GM21786 (cell line): ENCODE data around the gene SYNGR1.

Source experiments
- ATAC-seq: cut with Tn5 transposase; IDR thresholded peaks from one replicate; pipeline ENCODE4 v1.9.1; 2021; ENCODE audit not compliant: unreplicated experiment

SYNGR1 gene

DNA sequence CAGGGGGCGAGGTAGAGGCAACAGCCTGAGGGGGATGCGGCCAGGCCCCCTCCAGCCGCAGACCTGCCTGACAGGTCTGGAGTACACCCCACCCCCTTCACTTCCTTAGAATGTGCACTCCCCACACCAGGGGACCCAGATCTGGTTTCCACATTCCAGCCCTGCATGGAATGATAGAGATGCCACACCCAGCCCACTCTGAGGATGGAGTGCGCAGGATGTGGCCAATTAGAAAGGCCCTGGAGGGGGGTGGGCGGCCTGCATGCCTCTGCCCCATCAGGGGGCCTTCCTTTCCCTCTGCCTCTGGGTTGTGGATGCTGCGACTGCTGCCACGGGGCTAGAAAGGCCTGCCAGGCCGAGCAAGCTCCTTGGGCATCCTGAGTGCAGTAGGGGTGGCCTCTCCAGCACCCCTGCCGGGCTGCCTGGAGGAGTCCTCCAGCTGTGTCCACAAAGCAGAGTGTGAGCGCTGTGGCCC is 78.8 kb downstream of the SYNGR1 start:
- ATAC-seq = no peak

DNA sequence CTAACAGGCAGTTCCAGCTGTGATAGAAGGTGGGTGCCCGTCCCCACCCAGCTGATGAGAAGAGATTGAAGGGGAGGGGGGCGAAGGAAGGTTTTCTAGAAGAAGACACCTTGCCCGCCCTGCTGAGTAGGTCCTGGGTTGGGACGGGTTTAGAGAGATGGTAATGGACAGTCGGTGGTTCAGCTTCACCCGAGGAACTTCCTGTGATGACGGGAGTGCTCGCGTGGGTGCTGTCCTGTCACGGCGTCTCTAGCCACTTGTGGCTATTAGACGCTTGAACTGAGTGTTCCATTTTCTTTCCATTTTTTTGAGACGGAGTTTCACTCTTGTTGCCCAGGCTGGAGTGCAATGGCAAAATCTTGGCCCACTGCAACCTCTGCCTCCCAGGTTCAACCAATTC is 79.4 kb downstream of the SYNGR1 start:
- no peak for ATAC-seq

DNA sequence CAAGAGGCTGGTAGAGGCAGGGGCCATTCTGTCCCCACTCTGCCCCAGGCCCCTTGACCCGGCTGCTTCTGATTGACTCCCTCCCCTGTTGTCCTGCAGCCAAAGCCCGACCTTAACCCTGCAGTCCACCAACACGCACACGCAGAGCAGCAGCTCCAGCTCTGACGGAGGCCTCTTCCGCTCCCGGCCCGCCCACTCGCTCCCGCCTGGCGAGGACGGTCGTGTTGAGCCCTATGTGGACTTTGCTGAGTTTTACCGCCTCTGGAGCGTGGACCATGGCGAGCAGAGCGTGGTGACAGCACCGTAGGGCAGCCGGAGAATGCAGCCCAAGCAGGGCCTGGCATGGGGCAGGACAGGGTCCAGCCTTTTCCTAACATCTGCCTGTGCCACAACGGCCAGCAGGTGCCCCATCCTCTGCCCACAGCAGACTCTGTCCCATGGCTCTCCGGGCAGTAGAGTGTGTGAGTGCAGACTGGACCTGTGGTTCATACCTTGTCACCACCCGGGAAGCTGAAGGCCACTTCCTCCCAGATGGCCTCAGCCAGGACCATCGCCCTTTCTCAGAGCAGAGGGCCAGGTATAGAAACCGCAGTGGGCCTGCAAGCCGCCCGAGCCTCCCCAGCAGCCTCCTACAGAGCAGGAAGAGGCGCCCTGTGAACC is 80.3 kb downstream of the SYNGR1 start:
- ATAC-seq = no peak

DNA sequence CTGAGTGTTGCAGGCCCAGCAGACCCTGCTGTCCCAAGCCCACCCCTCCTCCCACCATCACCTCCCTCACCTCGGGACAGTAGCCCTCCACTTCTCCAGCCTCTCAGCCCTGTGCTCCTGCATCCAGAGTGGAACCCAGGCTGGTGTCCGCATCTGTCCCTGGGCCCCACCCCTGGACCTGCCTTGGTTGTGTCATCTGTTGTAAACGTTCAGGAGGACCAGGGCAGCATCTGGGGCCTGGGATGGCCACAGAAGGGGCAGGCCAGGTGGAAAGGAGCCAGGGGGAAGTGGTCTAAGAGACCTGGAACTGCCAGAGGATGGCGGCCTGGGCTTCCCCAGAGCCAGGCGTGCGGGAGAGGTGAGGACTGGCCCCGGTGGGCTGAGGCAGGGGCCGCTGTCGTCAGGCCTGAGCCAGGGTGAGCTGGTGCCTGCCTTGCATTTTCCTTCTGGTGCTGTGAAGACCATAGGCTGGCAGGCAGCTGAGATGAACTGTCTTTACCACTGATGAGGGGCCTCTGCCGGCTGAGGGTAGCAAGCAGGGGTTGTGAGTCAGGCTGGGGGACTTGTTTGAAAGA is 80.9 kb downstream of the SYNGR1 start:
- ATAC-seq = no peak

DNA sequence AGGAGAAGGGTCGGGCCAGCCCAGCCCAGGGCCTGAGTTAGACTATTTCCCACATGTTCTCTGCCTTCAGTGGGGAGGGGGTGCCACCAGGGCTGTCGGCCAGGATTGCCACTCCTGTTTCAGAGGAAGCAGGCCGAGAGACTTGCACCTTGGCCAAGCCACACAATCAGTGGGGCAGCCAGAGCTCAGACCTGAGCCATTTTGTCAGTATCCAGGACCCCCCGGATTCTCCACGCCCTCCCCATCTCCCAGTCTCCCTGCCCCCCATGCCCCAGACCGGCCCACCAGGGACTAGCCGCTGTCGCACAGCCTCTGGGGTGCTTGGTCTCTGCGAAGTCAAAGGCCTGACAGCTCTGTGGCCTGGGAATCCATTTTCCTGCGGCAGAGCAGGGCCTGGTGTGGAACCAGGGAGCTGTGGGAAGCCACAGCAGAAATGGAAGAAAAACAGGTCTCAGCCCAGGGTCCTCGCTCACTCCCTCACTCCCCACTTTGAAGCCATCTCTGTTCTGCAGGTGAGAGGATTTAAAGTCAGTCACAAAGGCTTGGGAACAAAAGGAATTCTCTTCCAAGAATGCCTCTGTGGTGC is 81.5 kb downstream of the SYNGR1 start:
- ATAC-seq = no peak

DNA sequence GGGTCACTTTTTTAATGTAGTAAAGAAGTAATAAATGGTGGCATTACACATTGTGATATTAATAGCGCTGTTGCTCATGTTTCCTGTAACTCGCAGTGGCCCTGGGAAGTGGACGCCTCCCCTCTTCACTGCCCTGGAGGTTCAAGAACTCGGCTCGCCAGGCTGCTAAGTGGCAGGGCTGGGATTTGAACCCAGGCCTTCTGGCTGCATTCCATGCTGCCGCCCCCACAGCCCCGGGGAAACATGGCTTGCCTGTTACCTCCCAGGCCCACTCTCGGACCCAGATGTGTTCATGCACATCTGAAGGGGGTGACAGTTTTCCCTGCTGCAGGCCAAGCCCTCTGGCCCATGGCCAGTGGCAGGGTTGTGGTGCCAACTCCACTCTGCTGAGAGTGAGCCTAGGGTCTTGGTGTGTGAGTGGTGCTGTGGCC is 82.0 kb downstream of the SYNGR1 start:
- ATAC-seq = no peak

DNA sequence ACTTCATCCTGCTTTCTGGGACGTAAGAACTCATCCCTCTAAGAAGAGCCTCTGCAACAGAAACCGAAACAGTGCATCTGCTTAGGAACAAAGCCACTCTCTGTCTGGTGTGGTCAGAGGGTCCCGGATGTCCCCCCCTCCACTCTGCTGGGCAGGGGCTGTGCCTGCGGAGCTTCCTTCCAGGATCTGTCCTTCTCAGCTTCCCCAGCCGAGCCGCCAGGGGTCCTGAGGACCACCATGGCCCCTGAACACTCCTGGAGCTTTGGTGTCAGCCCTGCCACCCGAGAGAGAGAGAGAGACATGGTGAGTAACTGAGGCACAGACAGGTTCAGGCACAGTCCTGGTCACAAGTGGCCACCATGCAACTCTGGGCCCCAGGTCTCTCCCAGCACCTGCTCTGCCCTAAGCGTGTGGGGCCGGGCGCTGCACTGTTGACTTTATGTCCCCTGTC is 82.6 kb downstream of the SYNGR1 start:
- no peak for ATAC-seq

DNA sequence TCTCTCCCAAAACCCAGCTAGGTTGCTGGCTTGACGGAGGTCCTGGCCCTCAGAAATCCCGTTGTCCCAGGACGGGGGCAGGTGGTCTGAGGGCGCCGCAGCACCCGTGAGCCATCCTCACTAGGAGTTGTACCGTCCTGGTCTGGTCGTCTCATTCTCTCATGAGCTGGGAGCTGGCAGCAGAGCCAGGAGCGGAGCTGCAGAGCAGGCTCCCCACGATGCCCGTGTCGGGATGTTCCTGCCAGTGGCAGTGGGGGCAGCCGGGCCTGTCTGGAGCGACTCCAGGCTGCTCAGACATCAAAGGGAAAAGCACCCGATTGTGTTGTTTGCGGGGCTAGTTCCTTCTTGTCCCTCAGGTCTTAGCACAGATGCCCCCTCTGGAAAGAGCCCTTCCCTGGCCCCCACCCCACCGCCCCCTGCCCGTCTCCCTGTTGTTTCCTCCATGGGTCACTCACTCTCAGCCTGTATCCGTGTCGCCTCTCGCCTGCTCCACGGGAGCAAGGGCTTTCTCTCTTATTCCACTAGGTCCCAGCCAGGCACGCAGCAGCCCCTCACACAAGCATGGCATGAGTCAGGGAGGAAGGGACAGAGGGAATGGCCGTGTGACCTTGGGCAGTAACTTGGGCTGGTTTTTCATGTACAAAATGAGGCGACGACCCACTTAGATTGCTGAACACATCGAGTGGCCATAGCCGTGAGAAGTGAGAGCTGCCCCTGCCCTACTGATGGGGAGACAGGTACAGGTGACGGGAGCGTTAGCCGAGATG is 83.9 kb downstream of the SYNGR1 start:
- ATAC-seq = no peak

DNA sequence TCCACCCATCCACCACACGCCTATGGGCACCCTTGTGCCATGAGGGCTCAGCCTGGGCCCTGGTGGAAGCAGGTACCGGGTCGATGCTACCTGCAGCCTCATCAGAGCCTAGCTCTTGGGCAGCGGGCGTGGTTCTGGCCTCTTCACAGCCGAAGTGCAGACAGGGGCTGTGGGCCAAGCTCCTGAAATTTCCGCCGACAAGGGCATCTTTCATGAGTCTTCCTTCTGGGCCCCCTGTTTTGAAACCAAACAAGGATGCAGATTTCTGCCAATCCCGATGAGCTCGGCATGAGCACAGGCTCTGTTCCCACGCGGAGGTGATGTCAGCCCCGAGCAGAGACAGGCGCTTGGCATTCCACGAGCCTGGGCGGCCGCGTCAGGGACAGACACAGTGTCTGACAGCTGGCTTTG is 84.5 kb downstream of the SYNGR1 start:
- ATAC-seq = no peak

DNA sequence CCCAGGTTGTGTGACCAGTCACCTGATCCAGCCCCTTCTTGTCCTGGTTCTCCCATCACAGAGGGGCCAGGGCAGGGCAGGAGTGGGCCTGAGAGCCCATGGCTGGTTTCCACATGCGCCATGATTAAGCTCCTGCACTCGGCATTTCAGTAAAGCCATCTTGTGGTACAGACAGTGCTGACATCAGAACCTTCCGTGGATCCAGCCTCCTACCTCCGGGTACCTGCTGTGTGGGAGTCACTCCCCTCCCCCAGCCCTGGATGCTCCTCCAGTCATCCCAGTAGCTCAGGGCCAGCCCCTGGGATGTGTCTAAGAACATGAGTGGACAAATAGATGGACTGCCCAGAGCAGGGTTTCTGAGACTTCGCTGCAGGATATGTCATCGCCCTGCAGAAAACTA is 84.9 kb downstream of the SYNGR1 start:
- no peak for ATAC-seq
